GM19193 (cell line): ENCODE results near the gene SLC6A6.

ENCODE experiments used
- POLR2A ChIP-seq: IDR thresholded peaks from 4 replicates; pipeline ENCODE4 v1.6.1; 2011; ENCODE audit not compliant: insufficient read depth, insufficient read length; ENCODE audit errors: extremely low read depth

Gene SLC6A6

DNA sequence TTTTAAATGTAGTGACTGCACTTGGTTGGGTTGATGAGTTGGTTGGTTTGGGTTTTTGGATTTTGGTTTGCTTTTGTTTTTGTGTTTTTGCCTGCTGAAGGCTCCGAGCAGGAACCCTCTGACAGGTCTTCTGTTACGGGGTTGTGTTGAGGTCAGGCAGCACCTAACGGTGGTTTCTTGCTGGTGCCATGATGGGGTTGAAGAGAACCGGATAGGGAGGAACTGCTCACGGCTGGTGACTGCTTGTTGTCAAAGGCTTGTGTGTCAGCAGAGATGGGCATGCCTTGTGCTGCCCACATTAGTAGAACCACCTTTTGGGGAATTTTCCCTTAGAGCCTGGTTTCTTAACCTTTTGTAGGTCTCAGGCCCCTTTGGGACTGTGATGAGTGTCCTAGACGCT is 42.0 kb downstream of the SLC6A6 start:
- TF ChIP-seq POLR2A = no peak

DNA sequence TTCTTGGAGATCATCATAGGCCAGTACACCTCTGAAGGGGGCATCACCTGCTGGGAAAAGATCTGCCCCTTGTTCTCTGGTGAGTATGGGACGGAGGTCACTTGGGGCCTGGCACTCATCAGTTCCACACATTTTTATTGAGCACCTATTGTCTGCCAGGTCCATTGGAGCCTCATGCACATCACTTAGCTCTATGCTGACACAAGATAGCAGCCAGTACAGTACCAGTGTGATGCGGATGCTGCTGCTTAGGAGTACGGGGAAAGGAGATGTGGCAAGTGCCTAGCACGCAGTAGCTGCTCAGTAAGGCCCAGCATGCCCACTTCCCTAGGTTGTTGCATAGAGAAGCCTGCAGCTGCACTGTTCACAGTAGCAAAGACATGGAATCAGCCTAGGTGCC is 43.4 kb downstream of the SLC6A6 start:
- no peak for TF ChIP-seq POLR2A

- TF ChIP-seq POLR2A = no peak
Measured at GRCh38 chr3:14446988-14447570, 44.7 kb downstream of the SLC6A6 start.

DNA sequence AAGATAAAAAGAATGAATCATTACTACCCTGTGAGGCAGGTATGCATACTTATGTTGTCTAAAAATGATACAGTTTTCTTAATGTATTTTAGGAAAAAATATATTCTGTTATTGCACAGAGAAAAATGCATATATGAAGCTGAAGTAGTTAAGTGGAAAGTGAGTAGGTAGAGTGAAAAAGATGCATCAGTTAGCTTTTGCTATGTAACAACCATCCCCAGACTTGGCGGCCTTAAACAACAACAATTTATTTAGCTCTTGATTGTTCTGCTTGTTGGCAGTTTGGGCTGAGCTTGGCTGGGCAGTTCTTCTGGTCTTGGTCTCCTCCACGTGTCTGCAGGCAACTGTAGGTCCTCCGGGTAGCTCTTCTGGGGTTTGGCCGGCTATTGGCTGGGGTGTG is 45.7 kb downstream of the SLC6A6 start:
- no peak for TF ChIP-seq POLR2A

GRCh38 chr3:14448756-14449727 is 46.6 kb downstream of the SLC6A6 start:
- no peak for TF ChIP-seq POLR2A

DNA sequence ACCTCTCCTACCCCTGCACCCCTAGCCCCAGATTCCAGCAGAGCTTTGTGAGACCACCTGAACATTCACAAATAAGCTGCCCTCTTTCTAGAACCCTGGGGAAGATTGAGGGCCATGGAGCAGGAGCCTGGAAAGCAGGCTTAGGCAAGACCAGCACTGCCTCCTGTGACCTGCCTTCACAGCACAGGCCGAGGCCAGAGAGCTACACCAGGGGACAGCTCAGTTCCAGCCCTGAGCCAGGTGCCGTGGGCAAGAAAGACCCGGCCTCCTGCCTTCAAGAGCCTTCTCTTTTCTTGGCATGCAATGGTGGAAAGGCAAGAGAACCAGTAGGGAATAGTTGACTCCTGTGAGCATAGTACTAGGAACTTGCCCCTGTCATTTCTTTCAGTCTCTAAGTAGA is 48.1 kb downstream of the SLC6A6 start:
- TF ChIP-seq POLR2A = no peak

DNA sequence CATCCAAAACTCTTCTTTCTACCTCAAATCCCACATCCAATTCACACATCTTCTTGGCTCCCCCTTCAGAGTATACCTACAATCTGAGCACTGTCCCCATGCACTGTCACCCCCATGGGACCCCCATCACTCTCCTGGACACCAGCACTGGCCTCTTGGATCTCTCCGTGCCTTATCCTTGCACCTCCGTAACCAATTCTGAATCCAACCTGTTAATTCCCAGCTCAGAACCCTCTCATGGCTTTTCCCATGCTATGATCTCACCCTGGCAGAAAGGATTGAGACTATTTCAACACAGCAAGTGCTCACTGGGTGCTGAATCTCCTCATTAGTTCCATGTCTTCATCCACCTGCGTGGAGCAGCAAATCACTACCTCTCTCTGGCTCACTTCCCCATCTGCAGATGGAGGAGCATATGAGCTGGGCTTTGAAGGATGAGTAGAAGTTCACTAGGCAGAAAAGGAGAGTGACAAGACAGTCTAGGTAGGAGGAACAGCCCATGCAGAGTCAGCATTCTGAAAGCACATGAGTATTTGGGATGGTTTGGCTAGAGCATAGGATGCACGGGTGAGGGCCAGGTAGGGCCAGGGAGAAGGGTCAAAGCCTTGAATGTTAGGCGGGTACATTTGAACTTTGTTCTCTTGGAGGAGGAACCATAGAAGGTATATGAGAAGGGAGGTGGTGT is 48.7 kb downstream of the SLC6A6 start:
- TF ChIP-seq POLR2A = no peak

- TF ChIP-seq POLR2A = no peak
Measured at GRCh38 chr3:14451844-14452739, 49.7 kb downstream of the SLC6A6 start.

DNA sequence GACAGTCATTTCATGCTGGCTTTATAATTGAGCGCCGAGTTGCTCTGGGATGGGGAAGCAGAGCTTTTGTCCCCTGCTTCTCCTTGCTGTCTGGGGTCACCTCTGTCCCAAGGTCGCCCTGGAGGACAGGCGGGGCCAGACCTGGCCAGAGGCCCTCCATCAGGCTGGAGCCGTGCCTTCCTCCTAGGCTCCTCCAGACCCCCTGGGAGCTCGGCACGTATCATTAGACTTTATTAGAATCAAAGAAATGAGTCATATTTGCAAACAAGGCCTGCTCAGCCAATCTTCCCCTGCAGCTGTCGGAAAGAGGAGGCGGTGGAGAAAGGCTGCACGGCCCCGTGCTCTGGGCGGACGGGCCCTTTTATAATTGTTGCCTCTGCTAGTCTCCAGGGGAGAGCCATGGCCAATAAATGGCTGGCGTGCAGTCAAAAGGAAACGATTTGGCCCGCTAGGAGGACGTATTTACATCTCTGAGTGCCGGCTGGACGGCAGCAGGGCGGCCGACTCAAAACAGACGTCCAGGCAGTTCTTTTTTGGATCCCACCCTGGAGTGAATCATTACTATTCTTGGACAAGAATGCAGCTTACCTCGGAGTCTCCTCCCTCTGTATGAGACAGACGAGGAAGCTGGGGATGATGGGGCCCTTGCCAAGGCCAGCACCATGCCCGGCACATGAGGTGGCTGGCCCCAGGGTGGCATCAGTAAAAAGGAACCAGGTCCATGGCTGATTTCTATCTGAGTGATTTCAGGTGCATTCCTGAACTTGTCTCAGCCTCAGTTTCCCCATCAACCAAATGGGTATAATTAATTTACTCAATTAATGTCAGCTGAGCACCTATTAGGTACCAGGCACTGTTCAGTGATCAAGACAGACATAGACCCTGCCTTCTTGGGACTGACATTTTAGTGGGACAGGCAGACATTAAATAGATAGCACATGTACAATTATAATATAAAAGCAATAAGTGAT is 50.6 kb downstream of the SLC6A6 start:
- TF ChIP-seq POLR2A = no peak

GRCh38 chr3:14453876-14454638 is 51.7 kb downstream of the SLC6A6 start:
- TF ChIP-seq POLR2A = no peak

DNA sequence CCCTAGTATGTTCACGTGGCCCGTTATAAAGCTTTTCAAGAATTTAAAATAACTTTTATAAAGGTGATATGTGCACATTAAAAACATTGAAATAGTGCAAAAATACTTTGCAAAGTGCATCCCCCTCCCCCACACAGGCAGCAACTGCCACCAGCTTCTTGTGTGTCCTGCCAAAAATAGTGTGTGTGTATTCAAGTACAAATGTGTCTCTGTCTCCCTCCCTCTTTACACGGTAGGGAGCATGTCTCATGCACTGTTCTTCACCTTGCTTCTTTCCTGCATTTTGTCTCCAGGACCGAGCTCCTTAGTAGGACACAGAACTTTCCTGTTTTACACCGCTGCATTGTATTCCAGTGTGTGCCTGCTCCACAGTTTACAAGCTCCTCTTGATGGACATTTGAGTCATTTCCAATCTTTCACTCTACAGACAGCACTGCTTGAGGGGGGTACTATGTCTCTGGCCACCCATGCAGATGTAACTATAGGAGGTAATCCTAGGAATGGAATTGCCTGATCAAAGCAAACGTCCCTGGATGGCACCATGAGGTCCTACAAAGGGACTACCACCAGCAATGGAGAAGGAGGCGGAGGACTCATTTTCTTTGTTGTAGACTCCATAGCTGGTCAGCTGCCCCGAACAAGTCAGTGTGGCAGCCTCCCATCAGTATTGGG is 52.4 kb downstream of the SLC6A6 start:
- no peak for TF ChIP-seq POLR2A

GRCh38 chr3:14455571-14456317 is 53.3 kb downstream of the SLC6A6 start:
- TF ChIP-seq POLR2A = no peak

DNA sequence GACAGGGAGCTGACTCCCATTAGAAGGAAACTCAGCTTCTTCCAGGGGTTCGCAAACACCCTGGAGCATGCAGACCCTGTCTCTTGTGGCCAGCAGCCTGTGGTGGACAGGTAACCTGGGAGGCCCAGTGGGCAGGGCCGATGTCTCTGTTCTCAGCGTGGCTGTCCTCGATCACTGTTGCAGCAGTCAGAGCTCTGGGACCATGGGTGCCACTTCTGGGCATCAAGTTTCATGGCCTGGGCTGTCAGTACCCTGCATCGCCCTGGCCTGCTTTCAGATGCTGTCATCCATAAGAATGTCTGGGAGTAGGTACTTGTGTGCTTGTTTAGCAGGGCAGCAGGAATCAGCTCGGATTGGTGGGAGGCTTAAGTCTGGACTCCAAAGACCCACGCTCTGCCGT is 54.4 kb downstream of the SLC6A6 start:
- TF ChIP-seq POLR2A = no peak
